NCI-H146 (cell line): ENCODE results near the gene KDM5C.

Source experiments
- DNase-seq: peaks from one replicate; lab custom pipeline; 2025; lab: John Stamatoyannopoulos, UW

KDM5C gene

DNA sequence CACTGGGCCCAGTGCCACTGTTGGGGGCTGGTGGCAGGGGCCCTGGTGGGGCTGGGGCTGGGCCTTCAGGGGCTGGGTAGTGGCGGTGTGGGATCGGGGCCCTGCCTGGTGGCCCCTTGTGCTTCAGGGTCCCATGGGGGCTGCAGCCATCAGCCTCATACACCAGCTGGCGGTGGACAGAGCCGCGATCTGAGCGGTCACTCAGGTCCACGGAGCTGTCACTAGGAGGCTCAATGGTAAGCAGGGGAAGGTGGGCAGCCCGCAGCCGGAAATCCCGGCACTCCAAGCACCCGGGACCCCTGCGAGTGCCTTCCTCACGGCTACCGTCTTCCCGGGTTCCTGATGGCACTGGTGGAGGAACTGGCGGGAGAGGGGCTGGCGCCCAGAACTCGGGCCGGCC, 25.5 kb upstream of the KDM5C start:
- DNase-seq = no peak

DNA sequence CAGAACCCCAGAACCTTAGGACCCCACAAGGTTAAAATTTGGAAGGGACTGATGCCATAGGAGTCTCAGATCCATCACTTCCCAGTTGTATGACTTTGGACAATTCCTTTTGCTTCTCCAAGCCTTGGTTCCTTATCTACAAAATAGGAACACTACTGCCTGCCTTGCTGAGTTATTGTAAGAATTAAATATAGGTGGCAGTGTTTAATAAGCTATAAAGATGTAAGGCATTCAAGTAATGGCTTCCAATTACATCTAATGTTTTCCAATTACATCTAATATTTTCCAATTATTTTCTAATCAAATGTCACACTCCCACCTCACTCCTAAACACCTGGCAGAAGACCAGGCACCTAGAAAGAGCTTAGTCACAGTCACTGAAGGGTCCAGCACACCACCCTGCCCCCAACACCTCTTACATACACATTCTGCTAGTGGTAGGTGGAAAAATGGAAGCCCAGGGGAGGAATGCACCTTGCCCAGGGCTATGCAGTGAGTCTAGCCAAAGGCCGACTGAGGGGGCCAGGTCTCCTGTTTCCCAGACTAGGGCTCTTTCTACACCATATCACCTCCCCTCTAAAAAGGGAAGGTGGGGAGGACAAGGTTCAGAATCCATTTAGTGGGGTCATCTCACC, 24.5 kb upstream of the KDM5C start:
- no peak for DNase-seq

DNA sequence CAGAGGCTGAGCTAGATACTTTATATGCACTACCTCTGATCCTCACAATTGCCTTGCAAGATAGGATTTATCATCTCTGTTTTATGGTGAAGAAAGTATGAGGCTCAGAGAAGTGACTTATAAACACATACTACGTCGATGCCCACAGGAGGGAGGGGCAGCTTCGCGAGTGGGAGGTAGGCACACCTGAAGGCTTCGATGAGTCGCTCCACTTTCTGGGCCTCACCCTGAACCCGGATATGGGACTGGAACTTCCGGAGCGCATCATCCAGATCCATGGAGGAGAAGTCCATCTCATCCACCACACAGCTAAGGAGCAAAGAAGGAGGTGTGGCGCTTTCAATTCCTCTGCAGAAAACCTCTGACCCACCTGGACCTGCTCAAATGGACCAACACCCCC, 22.9 kb upstream of the KDM5C start:
- no peak for DNase-seq

DNA sequence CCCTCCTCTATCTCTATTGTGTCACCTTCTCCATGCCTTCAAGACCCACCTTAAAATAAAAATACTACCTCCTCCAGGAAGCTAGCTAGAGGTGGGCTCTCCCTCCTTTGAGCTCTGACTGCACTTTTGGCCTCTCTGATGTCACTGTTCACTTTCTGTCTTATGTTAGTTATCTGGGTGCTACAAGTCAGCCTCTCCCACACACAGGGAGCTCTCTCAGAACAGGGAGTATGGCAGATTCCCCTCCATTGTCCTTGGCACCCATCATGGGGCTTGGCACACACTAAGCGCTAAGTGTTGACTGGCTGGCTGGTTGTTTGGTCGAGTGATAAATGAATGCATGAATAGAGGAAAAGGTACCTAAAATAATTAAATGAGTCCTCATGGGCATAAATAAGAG, 21.2 kb upstream of the KDM5C start:
- no peak for DNase-seq

DNA sequence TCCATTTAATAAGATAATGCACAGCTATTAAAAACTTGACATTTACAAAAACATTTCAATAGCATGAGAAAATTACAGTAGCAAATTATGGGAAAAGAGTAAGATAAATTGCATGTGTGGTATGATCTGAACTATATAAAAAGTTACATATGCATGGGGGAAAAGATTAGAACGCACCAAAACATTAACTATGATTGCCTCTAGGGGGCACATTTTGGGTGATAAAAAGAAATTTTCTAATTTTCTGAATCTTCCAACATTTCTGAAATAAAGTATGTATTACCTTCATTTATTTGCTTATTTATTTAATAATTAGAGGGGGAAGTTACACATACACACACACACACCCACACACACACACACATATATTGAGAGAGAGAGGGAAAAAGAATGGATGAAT, 19.6 kb upstream of the KDM5C start:
- DNase-seq = no peak

DNA sequence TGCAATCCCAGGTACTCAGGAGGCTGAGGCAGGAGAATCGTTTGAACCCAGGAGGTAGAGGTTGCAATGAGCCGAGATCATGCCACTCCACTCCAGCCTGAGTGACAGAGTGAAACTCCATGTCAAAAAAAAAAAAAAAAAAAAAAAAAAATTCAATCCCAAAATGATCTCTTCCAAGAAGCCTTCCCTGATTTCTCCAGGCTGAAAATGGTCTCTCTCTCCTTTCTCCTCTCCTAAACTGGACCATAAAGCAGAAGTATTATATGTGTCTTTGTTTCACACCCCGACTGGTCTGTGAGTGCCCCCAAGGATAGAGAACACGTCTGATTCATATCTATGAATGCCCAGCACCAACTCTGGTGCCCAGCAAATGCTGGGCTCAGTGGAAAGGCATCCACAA, 17.3 kb upstream of the KDM5C start:
- no peak for DNase-seq

DNA sequence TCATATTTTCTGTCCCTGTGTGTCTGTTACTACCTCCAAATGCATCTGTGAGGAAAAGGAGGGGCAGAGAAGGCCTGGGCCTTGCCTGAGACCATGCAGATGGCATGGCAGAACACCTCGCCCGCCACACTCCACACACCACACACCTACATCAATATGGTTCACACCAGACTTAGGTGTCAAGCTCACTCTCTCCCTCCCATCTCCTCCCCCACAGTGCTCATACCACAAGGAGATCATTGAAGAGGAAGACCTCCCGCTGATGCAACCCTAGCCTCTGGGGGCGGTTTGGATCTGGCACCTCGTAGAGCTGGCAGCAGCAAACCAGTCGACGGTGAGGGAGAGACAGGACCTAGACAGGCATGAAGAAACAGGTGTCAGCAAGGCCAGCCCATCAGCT, 16.6 kb upstream of the KDM5C start:
- no peak for DNase-seq

DNA sequence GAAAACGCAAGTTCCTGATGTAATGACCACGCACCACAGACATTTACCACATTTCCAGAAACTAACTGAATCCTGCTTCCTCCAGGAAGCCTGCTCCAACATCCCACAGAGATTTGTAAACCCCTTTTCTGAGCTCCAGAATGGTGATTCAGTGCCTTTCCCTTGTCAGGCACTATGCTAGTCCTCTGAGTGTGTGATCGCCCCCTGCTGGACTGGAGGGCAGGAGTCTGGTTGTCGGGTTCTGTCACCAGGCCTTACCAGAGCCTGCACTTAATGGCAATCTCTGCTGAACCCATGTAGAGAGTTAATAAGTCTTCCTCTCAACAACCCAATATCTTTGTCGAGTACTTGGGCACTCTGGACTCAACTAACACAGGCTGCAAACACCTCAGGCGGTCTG, 14.5 kb upstream of the KDM5C start:
- DNase-seq = no peak

DNA sequence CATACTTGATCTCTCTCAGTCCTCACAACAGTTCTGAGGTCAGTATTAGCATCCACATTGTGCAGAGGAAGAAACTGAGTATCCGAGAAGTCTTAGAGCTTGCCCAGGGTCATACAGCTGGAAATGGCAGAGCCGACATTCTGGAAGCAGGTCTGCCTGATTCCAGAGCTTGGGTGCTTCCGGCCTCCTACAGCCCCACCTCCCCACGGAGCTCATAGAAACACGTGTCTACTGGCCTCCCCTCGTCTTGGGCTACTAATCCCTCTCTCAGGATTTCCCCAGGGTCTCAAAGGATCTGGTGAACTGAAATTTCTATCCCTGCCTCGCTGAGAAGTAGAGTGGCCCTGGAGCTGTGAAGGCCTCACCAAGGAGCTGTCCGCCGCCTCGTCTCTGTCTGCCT, 12.0 kb upstream of the KDM5C start:
- DNase-seq = no peak

DNA sequence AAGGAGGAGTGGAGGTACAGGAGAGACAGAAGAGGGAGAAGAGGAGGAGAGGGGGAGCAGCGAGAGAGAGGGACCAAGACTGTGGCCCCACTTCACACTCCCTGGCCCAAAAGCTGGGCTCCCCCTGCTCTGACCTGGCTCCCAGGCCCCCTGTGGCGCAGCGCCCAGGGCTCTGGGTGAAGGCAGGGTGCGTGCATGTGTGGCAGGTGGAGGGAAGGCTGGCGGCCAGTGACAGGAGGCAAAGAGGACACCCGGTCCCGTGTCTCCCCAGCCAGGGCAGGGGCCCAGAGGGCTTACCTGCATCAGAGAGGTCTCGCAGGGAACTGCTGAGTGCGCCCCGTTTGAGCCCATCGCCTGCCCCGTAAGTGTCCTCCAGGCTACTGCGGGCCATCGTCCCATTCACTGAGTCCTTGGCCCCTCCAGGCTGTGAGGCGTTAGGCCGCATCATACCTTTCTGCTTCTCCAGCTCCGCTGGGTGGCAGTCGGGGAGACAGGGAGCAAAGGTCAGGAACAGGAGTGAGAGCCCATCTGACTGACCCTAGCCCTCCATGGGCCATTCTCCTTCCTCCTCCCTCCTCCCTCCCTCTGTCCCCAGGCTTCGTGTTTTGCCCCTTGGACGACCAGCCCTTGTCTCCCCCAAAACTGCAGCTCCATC, 11.1 kb upstream of the KDM5C start:
- no peak for DNase-seq

DNA sequence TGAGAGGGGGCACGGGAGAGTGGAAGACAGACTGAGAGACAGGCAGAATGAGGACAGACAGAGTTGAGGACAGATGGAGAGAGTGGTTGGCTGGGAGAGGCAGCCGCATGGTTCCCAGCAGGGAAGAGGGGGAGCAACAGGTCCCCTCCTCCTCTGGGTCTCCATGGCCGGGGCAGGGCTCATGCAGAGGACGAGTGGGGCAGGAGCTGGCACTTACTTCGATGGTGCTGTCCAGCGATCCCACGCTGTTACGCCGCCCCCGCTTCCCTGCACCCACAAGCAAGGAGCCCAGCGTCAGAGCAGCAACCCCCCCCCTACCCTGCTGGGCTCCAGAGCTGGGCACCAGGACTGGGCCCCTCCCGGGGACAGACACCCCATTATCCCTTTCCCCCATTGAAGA, 10.6 kb upstream of the KDM5C start:
- DNase-seq = no peak

DNA sequence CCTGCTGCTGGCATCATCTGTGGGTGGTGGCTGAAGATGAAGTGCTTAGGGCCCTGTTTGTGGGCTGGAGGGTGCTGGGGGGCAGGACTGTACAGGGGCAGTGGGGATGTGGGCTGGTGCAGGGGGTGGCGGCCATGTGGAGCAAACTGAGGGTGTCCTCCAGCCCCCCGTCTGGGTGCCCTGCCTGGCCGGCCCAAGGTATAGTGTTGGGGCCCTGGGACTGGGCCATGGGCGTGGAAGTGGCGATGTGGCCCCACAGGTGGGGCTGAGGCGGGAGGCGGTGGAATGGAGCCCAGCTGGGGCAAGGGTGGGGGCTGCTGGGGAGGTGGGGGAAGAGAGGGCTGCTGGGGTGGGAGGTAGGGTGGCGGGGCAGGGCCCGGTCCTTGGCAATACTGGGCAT, 9.5 kb upstream of the KDM5C start:
- DNase-seq = no peak

DNA sequence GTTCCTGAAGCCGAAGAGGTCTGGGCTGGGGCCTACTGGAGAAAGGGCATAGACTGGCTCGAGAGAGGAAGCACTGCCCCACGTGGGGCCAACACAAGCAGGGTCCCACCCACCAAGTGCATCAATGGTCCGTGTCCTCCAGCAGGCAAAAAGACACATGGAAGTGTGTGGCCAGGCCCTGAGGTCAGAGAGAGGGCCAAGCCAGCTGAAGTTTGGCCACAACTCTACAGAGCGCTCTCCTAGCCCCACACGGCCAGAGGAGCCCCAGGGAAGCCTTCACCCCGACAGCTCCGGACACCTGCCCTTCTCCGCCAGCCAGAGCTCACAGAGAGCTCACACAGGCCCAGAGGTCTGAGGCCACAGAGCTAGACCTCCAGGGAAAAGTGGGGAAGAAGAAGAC, 8.5 kb upstream of the KDM5C start:
- no peak for DNase-seq

DNA sequence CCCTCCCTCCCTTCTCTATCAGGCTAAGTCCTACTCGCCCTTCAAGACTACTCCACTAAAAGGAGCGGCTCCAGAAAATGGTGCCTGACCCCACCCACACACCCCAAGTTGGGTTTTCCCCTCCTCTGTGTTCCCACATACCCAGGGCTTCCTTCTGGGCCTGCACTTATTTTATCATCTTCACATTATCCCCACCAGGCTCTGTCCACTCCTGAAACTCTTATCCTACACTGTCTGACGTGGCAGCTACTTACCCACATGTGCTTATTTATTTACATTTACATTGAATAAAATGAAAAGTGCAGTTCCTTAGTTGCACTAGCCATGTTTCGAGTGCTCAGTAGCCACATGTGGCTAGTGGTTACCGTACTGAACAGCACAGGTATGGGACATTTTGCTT, 5.1 kb upstream of the KDM5C start:
- DNase-seq = no peak

DNA sequence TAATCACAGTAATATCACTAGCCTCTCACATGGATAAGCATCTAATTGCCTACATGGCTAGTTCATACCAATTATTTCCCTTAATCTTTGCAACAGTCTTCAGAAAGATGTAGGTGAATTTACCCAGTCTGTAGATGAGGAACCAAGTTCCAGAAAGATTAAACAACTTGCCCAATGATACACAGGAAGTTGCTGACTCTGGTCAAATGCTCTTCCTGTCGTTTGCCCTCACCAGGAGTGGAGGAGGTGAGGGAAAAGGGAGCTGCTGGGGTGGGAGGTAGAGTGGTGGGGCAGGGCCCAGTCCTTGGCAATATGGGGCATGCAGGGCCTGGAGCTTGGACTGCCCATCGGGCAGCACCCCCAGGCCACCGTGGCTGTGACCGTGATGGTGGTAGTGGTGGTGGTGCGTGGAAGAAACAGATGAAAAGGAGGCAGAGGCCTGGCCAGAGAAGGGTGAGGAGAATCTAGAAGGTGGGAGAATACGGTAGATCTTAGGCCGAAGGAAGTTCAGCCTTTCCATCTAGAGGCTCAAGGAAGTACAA, 2.3 kb upstream of the KDM5C start:
- no peak for DNase-seq

DNA sequence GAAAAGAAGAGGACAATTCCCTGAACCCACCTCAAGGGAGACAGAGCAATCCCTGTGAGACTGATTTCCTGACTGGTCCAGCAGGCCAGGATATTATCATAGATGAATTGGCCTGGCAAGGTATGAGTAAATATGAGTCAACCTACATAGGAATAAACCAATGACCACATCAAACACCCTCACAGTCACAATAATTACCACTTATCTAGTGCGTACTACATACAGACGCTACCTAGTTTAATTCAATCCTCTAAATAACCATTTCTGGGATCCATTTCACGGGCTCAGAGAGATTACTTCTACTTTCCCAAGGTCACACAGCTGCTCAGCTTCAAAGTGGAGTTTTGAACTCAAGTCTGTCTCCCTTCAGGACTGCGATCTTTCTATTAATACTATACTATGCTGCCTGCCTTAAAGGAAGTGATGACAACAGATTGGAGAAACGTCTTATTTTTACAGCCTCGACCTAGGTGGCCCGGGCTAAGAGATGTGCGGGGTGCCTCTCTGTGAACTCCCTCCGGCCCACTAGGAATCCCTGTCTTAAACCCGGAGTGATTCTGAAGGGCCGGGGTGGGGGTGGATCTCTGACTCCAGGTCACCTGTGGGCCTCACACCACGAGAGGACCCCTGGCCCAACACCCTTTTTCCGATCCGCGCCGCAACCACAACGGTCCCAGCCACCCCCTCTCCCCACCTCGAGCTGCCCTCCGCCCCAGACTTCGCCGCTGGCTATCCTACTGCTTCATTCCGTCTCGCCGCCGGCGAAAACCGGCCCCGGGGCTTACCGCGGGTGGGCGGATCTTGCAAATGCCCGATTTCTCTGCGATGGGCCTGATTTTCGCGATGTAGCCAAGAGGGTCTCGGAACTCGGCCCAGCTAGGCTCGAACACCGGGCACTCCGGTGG, 800 bp downstream of the KDM5C start:
- no peak for DNase-seq

DNA sequence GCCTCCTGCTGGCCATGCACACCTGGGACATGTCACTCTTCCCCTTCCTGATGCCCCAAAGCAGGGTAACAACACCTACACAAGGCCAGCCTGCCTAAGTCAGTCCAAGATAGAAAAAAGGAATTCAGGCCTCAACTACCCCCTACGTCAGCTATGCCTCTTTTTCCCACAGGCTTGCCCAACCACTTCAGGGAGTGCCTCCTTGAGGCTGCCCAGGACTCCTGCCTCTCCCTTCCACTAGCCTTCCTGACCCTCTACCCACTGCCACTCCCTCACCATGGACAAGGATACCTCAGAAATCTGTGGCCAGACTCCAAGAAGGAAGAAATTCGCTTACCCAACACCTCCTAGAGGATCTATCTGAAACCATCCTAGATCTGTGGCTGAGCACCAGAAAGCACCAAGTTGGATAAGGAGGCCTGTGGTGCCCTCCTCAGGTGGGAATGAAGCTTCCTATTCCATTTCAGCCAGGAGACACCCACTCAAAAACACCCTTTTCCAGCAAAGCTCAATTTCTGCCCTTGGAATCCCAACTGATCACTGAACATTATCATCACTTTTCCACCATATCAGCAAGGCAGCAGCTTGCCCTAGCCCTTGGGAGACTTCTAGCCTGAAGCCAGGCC, 1.8 kb downstream of the KDM5C start:
- no peak for DNase-seq

DNA sequence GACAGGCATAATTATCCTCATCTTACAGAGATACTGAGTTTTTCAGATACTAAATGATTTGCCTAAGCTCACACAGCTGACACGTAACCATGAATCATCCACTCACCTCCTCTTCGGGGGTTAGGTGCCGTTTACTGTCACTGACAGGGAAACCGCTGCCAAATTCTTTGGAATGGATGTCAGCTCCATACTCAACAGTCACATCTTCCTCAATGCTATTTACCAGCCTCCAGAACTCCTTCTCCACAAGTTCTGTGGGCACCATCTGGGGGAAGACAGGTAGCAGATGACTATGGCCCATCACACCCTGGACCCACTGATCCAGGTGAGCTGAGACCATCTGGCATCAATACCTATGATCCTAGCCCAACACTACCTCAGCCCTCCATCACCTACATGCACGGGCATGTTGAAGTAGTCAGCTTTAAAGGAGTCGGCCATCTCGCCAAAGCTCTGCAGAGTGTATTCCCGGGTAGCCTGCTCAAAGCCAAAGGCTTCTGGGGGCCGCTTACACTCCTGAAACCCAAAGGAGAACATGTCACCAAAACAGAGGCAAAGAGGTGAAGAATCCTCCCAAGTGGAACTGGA, 13.5 kb downstream of the KDM5C start:
- DNase-seq = no peak

DNA sequence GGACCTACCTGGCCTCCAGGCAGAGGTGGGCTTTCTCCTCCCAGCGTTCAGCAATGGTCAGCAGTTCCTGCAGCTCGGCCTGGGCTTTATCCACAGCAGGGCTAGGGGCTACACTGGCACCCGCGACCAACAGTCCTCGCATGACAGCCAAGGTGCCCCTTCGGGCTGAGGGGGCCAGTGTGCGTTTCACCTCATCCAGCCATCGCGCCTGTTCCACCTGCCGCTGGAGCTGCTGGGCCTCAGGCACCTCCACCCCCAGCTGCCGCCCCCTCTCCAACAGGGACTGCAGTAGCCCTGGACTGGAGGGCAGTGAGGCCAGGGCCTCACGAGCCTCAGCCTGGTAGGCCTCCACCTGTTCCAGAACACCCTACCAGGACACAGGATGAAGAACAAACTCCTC, 28.3 kb downstream of the KDM5C start:
- no peak for DNase-seq

DNA sequence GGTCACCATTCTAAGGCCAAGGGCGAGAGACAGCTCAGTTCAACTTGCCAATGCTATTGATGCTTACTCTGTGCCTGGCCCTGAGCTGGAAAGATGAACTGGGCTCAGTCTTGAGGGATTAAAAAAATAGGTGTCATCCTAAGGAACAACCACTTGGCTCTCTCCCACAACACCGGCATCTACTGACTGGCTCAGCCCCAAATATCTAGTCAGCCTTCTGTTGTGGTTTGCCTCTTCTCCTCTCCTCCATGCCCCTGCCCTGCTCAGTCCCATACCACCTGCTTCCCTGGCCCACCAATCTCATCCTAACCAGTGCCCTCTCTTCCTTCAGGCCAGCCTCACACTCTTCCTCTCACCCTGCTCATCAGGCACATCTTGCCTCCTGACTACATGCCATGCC, 29.6 kb downstream of the KDM5C start:
- no peak for DNase-seq

DNA sequence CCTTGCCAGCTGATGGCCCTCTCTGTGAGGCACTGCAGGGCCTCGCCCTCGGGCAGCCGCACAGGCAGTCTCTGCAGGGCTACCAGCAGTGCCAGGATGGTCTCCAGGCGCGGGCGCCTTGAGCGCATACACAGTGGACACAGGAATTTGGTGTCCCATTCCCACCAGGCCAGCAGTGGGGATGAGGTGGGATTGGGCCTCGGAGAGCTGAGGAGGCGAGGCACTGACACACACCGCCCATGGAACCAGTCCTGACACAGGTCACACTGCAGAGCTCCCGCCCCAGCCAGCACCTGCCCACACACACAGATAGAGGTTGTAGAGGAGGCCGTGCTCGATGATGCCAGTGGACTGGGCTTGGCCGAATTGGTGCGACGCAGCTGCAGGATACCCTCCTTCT, 30.7 kb downstream of the KDM5C start:
- no peak for DNase-seq

DNA sequence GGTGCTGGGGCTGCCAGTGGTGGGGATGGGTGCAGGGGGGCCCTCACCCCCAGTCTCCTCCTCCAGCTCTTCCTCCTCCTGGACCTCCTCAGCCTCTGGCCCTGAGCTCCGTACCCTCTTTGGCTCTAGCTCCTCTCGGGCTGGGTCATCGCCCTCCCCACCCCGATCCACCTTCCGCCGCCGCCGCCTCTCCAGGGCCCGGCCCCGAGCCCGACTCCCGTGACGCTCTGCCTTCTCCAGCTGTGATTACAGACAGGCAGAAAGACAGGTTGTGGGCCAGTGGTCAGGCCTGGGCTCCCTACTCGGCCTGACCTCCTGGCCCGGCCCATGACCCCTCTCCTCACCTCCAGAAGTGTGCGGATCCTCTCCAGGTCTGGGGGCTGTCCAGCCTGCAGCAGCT, 31.9 kb downstream of the KDM5C start:
- DNase-seq = no peak
